ENCODE measurements around the gene LMAN1.

DNA sequence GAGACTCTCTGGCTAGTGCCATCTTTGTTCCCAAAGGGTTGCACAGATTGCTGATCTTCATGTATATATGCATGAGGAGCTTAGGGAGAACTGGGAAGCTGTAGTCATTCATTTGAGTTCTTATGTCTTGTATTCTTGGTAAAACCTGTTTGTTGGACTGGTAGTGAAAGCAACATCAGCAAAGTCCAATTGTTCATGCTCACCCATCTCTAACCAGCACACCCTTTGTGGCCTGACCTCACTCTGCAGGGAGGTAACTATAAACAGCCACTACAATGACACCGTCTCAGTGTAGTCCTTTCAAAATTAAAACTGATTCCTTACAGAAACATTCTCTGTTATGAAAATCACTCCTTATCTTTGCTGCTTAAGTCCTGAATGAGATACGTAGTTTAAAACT lies 13.9 kb upstream of the LMAN1 start:
- TF ChIP-seq, protein P1, sequence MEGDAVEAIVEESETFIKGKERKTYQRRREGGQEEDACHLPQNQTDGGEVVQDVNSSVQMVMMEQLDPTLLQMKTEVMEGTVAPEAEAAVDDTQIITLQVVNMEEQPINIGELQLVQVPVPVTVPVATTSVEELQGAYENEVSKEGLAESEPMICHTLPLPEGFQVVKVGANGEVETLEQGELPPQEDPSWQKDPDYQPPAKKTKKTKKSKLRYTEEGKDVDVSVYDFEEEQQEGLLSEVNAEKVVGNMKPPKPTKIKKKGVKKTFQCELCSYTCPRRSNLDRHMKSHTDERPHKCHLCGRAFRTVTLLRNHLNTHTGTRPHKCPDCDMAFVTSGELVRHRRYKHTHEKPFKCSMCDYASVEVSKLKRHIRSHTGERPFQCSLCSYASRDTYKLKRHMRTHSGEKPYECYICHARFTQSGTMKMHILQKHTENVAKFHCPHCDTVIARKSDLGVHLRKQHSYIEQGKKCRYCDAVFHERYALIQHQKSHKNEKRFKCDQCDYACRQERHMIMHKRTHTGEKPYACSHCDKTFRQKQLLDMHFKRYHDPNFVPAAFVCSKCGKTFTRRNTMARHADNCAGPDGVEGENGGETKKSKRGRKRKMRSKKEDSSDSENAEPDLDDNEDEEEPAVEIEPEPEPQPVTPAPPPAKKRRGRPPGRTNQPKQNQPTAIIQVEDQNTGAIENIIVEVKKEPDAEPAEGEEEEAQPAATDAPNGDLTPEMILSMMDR (IDR thresholded peaks at IDR 0.05), result no peak
- TF ChIP-seq POLR2AphosphoS5 (IDR thresholded peaks at IDR 0.05) (no peak), POLR2A (IDR thresholded peaks at IDR 0.05) (no peak)
